Measurements from ENCODE around the gene EMP2. TPM values are rescaled to one million over a fixed set of nuclear protein-coding genes. Genes with fewer than 3 reads are reported as not detected.
"Not testable (repeated sequence)": the region's sequence is repeated elsewhere in the genome, so short reads cannot be mapped to it uniquely, and the experiment has no call there.

Gene EMP2
- total RNA-seq, 6 experiments from 2014 or later = 38.5 to 95.6 (median 58.4) TPM

- intact Hi-C loops (cut with DNase I) = no loop called here
- ATAC-seq = no peak
- H3K36me3 ChIP-seq = no peaks in the 10 kb centered on the region
- peaks cover 0 to 2% (median 0%) of the 10 kb centered on the region in 4 donors for H3K9me3 ChIP-seq
- no peak for DNase-seq
- H3K4me1 ChIP-seq = peaks cover 0 to 24% (median 6%) of the 10 kb centered on the region in 4 donors
- no peak overlapping the region for H3K4me3 ChIP-seq
- no peaks in the 10 kb centered on the region for H3K27me3 ChIP-seq
- WGBS (ENCODE audit: insufficient coverage, low coverage, low lambda C conversion rate, missing lambda C conversion rate) = 64% methylated on average over 3 of the region's 3 CpGs
- TF ChIP-seq CTCF (IDR thresholded peaks at IDR 0.05) (no peak), POLR2A (IDR thresholded peaks at IDR 0.05) (no peak)
- no peak overlapping the region for H3K27ac ChIP-seq
These were observed 19.4 kb downstream of the EMP2 start for GRCh38 chr16:10561001-10561400.

- ATAC-seq; H3K9me3 ChIP-seq; intact Hi-C loops (cut with DNase I); DNase-seq; H3K27me3 ChIP-seq; H3K36me3 ChIP-seq; H3K4me3 ChIP-seq: not testable (repeated sequence)
- WGBS (ENCODE audit: insufficient coverage, low coverage, low lambda C conversion rate, missing lambda C conversion rate) = 66% methylated on average over 3 of the region's 4 CpGs
- Histone ChIP-seq H3K27ac (peak overlapping the region; percentile 80 to 92 (median 84)), H3K4me1 (peaks cover 0 to 24% (median 6%) of the 10 kb centered on the region in 4 donors)
These were observed 20.6 kb downstream of the EMP2 start for GRCh38 chr16:10559792-10560191.

- peak; percentile 91 to 98 (median 96) for DNase-seq
- 23% methylated on average over 16 of the region's 25 CpGs for WGBS (ENCODE audit: insufficient coverage, low coverage, low lambda C conversion rate, missing lambda C conversion rate)
These were observed 21.4 kb downstream of the EMP2 start for GRCh38 chr16:10558746-10559641.

DNA sequence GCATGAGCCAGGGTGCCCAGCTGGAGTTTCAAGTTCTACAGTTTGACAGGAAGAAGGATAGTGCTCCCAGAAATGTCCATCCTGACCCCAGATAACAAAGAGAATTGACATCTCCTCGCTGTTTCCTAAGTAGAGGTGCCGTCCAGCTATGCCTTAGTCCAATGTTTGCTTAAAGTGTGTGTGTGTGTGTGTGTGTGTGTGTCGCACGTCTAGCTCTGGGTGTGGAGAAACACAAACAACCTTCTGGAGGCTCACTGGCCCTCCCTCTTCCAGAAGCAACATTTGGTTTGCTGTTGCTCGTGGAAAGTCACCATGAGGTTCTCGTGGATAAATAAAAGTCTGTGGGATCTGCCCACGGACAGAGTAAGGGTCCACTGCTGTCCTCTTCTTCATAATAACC lies 22.1 kb downstream of the EMP2 start:
- H3K4me1 ChIP-seq = peaks cover 0 to 24% (median 6%) of the 10 kb centered on the region in 4 donors
- H3K4me3 ChIP-seq = peak overlapping the region; percentile 32 to 64 (median 45)
- peak overlapping the region; percentile 80 to 92 (median 84) for H3K27ac ChIP-seq
- no peaks in the 10 kb centered on the region for H3K36me3 ChIP-seq
- peak in 1 of 3 donors; percentile 77 for DNase-seq
- WGBS (ENCODE audit: insufficient coverage, low coverage, low lambda C conversion rate, missing lambda C conversion rate) = 17% methylated on average over 5 of the region's 7 CpGs
- TF ChIP-seq POLR2A (IDR thresholded peaks at IDR 0.05) (no peak), CTCF (IDR thresholded peaks at IDR 0.05) (no peak)
- no peaks in the 10 kb centered on the region for H3K27me3 ChIP-seq
- peak; percentile 63 to 77 (median 70) for ATAC-seq
- intact Hi-C loops (cut with DNase I) = no loop called here
- peaks cover 0 to 4% (median 0%) of the 10 kb centered on the region in 4 donors for H3K9me3 ChIP-seq

More at GRCh38 chr16:10558746-10559641, 21.4 kb downstream of the EMP2 start:
- no peaks in the 10 kb centered on the region for H3K27me3 ChIP-seq
- H3K4me3 ChIP-seq = peak overlapping the region; percentile 32 to 64 (median 45)
- H3K9me3 ChIP-seq = peaks cover 0 to 4% (median 0%) of the 10 kb centered on the region in 4 donors
- H3K4me1 ChIP-seq = peaks cover 0 to 24% (median 6%) of the 10 kb centered on the region in 4 donors
- H3K27ac ChIP-seq = peak overlapping the region; percentile 80 to 92 (median 84)
- peak; percentile 94 to 97 (median 96) for ATAC-seq
- no peaks in the 10 kb centered on the region for H3K36me3 ChIP-seq
- peak; percentile 74 for TF ChIP-seq POLR2A (IDR thresholded peaks at IDR 0.05)
- no peak for TF ChIP-seq CTCF (IDR thresholded peaks at IDR 0.05)
- intact Hi-C loops (cut with DNase I) = no loop called here

DNA sequence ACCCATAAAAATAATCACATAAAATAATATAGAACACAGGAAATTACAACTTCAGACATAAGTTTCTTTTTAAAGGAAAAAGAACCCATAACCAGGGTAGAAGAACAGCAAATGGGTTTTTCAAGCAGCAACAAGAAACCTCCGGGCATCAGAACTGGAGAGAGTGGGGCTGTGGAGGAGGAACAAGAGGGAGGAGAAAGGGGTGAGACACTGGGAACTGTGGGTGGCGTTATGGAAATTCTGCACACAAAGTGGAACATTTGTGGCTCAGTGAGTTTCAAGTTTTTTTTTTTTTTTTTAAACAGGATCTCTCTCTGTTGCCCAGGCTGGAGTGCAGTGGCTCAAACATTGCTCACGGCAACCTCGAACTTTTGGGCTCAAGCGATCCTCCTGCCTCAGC lies 22.6 kb downstream of the EMP2 start:
- TF ChIP-seq CTCF (IDR thresholded peaks at IDR 0.05) = no peak
- TF ChIP-seq POLR2A (IDR thresholded peaks at IDR 0.05) = no peak
- Histone ChIP-seq H3K27me3 (no peaks in the 10 kb centered on the region), H3K4me3 (peak overlapping the region in 2 of 3 donors; percentile 45 to 64), H3K9me3 (peaks cover 0 to 4% (median 0%) of the 10 kb centered on the region in 4 donors), H3K36me3 (no peaks in the 10 kb centered on the region), H3K27ac (peak overlapping the region; percentile 80 to 92 (median 84)), H3K4me1 (peaks cover 0 to 24% (median 6%) of the 10 kb centered on the region in 4 donors)
- WGBS (ENCODE audit: insufficient coverage, low coverage, low lambda C conversion rate, missing lambda C conversion rate) = 84% methylated on average over 5 of the region's 5 CpGs
- intact Hi-C loops (cut with DNase I) = no loop called here
- DNase-seq = no peak
- no peak for ATAC-seq
